HUES6 (cell line): Measurements from ENCODE around the gene TBX1.

ENCODE experiments used
- H3K27ac ChIP-seq: 2 replicates; pipeline ENCODE4 v1.7.0; 2013; ENCODE audit warnings: low read depth, mild to moderate bottlenecking, low read length, inconsistent platforms
- H3K27me3 ChIP-seq: 2 replicates; pipeline ENCODE4 v1.6.1; 2013; ENCODE audit warnings: low read length; ENCODE audit not compliant: control insufficient read depth, insufficient read depth
- H3K36me3 ChIP-seq: 2 replicates; pipeline ENCODE4 v1.6.1; 2013; ENCODE audit warnings: low read length; ENCODE audit not compliant: control insufficient read depth, insufficient read depth
- H3K4me1 ChIP-seq: 2 replicates; pipeline ENCODE4 v1.6.1; 2013; ENCODE audit warnings: low read length; ENCODE audit not compliant: control insufficient read depth, insufficient read depth
- H3K4me3 ChIP-seq: 2 replicates; pipeline ENCODE4 v1.5.1; 2013; ENCODE audit warnings: low read depth, low read length
- H3K9ac ChIP-seq: one replicate; pipeline ENCODE4 v1.6.1; 2013; ENCODE audit warnings: mild to moderate bottlenecking, low read length
- H3K9me3 ChIP-seq: 2 replicates; pipeline ENCODE4 v1.6.1; 2013; ENCODE audit warnings: low read depth, low read length; ENCODE audit not compliant: control insufficient read depth, insufficient read depth

The TBX1 gene

DNA sequence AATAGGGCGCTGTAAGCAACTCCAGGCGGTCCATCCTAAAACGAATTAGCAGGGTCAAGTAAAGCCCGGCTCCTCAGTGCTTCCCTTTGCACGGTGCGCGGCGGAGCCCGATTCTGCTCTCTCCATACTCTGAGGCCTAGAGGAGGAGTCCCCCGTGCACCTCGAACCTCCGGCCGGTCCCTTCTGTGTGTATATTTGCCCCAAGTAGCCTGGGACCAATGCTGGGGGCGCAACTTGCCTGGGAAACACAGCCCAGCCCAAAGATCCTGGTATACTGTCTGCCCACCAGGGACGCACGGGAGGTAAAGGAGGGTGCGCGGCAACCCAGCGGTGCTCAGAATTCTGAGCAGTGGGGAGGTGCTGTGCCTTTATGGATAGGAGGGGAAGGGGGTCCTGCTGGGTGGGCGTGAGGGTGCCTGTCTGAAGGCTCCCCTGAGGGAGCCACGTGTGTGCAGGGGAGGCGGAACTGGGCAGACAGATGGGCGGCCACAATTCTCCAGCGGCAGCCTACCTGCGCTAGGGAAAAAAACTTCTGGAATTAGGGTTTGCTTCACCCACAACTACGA lies 4.8 kb upstream of the TBX1 start:
- Histone ChIP-seq H3K36me3 (no peaks in the 10 kb centered on the region), H3K27ac (no peak overlapping the region), H3K27me3 (peaks cover 93% of the 10 kb centered on the region), H3K9me3 (no peaks in the 10 kb centered on the region), H3K9ac (no peak overlapping the region), H3K4me3 (peak overlapping the region; percentile 44), H3K4me1 (peaks cover 17% of the 10 kb centered on the region)

DNA sequence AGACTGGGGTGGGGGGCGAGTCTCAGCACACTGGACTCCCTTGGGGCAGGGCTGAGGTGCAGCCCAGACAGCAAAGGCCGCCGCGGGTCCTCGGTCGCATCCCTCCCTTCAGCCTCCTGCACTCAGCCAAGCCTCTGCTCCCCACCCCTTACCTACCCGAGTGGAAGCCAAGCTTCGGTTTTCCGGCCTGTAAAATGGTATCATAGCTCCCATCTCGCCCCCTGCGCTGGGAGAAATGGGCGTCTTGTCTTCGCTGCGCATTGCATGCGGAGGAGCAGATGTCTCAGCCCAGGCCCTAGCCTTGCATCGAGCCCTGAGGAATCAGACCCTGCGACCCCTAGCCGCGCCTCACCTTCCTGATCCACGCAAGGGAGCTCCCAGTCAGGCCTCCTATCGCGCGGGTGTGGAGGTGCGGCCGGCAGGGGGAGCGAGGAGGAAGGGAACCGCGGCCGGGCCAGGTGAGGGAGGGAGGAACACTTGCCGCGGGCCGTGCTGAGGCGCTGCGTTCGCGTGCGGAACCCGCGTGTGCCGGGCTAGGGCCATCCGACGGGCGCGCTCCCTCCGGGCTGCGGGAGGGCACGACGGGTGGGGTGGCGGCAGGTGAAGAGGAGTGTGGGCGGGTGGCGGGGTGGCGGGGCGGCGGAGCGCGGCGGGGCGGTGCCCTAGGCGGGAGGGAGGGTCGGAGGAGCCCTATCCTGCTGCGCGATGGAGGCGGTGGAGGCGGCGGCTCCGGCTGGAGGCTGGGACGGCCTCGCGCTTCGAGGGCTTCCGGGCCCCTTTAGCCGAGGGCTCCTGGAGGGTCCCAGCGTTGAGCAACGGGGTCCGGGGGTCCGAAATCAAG lies 4.1 kb upstream of the TBX1 start:
- Histone ChIP-seq H3K27ac (no peak overlapping the region), H3K4me1 (peaks cover 14% of the 10 kb centered on the region), H3K27me3 (peaks cover 98% of the 10 kb centered on the region), H3K36me3 (no peaks in the 10 kb centered on the region), H3K9me3 (no peaks in the 10 kb centered on the region), H3K4me3 (peak overlapping the region; percentile 51), H3K9ac (no peak overlapping the region)

GRCh38 chr22:19757140-19757984 lies 3.2 kb upstream of the TBX1 start:
- Histone ChIP-seq H3K9me3 (no peaks in the 10 kb centered on the region), H3K27ac (no peak overlapping the region), H3K36me3 (no peaks in the 10 kb centered on the region), H3K4me3 (0 out of 2 replicates have a peak overlapping the region, but pooled peaks have one; percentile 51), H3K9ac (no peak overlapping the region), H3K4me1 (peaks cover 22% of the 10 kb centered on the region), H3K27me3 (peaks cover 98% of the 10 kb centered on the region)

DNA sequence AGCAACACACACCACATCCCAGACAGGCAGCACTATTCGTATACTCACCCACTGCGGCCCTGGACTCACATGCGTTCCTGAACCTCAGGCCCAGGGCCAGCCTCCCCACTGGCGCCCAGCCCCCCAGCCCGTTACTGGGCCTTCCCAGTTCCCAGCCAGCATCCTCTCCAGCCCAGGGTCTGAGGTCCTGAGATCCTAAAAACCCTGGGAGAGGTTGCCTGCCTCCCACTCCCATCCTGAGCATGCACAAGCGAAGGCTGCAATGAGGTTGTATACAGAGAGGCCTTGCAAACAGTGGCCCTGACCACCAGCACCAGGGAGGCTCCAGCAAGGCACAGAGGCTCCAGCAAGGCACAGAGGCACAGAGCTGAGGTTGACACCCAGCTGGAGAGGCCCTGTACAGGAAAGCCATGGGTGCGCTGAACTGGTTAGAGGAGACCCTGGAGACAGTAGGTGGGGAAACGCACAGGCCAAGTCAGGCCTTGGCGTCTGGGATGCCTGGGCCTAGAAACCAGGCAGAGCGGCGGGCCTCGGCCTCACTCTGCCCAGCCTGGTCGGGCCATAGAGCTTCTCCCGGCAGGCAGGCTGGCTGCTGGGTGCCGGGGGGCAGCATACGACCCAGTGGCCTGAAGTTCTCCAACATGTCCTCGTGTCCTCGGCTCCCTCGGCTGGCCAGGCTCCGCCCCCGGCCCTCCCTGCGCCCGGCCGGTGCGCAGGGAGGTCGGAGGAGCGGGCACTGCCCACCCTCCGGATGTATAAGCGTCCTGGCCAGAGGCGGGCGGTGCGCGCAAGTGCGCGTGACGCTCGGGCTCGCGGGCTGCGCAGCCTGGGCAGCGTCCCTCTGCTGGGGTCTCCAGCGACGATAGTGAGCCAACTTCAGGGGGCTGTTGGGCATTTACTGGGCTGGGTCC lies 2.3 kb upstream of the TBX1 start:
- Histone ChIP-seq H3K9ac (no peak overlapping the region), H3K36me3 (no peaks in the 10 kb centered on the region), H3K4me3 (no peak overlapping the region), H3K9me3 (no peaks in the 10 kb centered on the region), H3K4me1 (peaks cover 29% of the 10 kb centered on the region), H3K27ac (no peak overlapping the region), H3K27me3 (peaks cover 98% of the 10 kb centered on the region)

- H3K27me3 ChIP-seq = peaks cover 98% of the 10 kb centered on the region
- no peaks in the 10 kb centered on the region for H3K9me3 ChIP-seq
- no peak overlapping the region for H3K27ac ChIP-seq
- H3K4me1 ChIP-seq = peaks cover 29% of the 10 kb centered on the region
- no peaks in the 10 kb centered on the region for H3K36me3 ChIP-seq
- no peak overlapping the region for H3K9ac ChIP-seq
- 0 out of 2 replicates have a peak overlapping the region, but pooled peaks have one; percentile 19 for H3K4me3 ChIP-seq
These were observed 1.6 kb upstream of the TBX1 start for GRCh38 chr22:19758896-19759426.

GRCh38 chr22:19759427-19760057 lies 1.0 kb upstream of the TBX1 start:
- Histone ChIP-seq H3K36me3 (no peaks in the 10 kb centered on the region), H3K4me1 (peaks cover 34% of the 10 kb centered on the region), H3K27ac (no peak overlapping the region), H3K27me3 (peaks cover 98% of the 10 kb centered on the region), H3K9me3 (no peaks in the 10 kb centered on the region), H3K9ac (no peak overlapping the region), H3K4me3 (peak overlapping the region; percentile 19)

- H3K9ac ChIP-seq = no peak overlapping the region
- H3K9me3 ChIP-seq = no peaks in the 10 kb centered on the region
- H3K4me3 ChIP-seq = peak overlapping the region; percentile 59
- no peaks in the 10 kb centered on the region for H3K36me3 ChIP-seq
- H3K27me3 ChIP-seq = peaks cover 98% of the 10 kb centered on the region
- H3K27ac ChIP-seq = no peak overlapping the region
- peaks cover 42% of the 10 kb centered on the region for H3K4me1 ChIP-seq
These were observed 560 bp downstream of the TBX1 start for GRCh38 chr22:19760951-19761724.

- peaks cover 38% of the 10 kb centered on the region for H3K4me1 ChIP-seq
- no peaks in the 10 kb centered on the region for H3K9me3 ChIP-seq
- no peak overlapping the region for H3K27ac ChIP-seq
- H3K9ac ChIP-seq = peak overlapping the region; percentile 22
- H3K36me3 ChIP-seq = no peaks in the 10 kb centered on the region
- H3K27me3 ChIP-seq = peaks cover 98% of the 10 kb centered on the region
- H3K4me3 ChIP-seq = peak overlapping the region; percentile 33; the same call in 1 of the 2 replicates
These were observed 1.4 kb downstream of the TBX1 start for GRCh38 chr22:19761725-19762567.
